ENCODE data around the gene MYH16. TPM values are rescaled to one million over a fixed set of nuclear protein-coding genes. Genes with fewer than 3 reads are reported as not detected.
A peak's percentile ranks its signal among the peaks of the same experiment; 100 is the strongest.
"Not testable (repeated sequence)": the region's sequence is repeated elsewhere in the genome, so short reads cannot be mapped to it uniquely, and the experiment has no call there.

The MYH16 gene
- total RNA-seq, 2 experiments from 2014 or later, result not detected

DNA sequence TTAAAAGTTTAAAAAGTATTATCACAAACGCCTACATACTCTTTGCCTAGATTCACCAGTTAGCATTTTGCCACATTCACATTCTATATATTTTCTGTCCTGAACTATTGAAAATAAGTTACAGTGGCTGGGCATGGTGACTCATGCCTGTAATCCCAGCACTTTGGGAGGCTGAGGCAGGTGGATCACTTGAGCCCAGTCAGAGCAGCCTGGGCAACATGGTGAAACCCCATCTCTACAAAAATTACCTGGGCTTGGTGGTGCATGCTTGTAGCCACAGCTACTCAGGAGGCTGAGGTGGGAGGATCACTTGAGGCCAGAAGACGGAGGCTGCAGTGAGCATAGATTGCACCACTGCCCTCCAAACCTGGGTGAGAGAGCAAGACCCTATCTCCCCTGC lies 58.4 kb downstream of the MYH16 start:
- Mint-ChIP-seq H3K36me3 (peaks cover 38% of the 10 kb centered on the region), H3K27ac (peak overlapping the region; percentile 94), H3K4me3 (no peak overlapping the region), H3K4me1 (peaks cover 39% of the 10 kb centered on the region), H3K9me3 (no peaks in the 10 kb centered on the region), H3K27me3 (no peaks in the 10 kb centered on the region)
- no peak for DNase-seq

DNA sequence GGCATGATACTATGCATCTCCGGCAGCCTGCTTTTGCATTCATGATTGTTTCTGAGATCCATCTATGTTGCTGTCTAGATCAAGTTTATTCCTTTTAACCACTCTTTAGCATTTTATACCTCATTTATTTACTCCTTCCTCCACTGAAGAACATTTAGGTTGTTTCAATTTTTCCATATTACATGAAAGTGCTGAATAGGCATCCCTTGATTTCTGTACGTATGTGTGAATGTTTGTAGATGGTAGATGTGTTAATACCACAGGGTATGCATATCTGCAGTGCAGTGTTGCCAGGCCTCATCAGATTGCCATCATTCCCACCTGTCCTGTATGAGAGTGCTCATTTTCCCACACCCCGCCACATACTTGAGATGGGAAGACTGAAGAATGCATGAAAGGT lies 67.0 kb downstream of the MYH16 start:
- no peaks in the 10 kb centered on the region for H3K27me3 Mint-ChIP-seq
- peaks cover 15% of the 10 kb centered on the region for H3K36me3 Mint-ChIP-seq
- H3K9me3 Mint-ChIP-seq, result no peaks in the 10 kb centered on the region
- H3K4me1 Mint-ChIP-seq, result peaks cover 4% of the 10 kb centered on the region
- H3K4me3 Mint-ChIP-seq, result no peak overlapping the region
- H3K27ac Mint-ChIP-seq, result peak overlapping the region; percentile 47
- no peak for DNase-seq

DNA sequence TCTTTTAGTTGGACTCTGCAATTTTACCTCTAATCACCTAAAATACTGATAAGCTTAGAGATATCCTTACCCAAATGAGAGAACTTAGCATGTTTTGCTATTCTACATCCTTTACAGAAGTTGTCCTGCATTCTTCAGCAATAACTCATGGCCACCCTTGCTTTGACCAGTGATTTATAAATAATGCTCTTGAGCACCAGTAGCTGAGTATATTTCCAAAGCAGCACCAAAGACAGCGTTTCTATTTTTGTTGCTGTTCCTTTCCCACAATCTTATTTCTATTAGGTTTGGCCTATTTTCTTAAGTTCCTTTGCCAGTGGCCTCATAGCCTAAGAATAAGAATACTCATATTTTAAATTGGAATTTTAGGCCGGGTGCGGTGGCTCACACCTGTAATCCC lies 68.0 kb downstream of the MYH16 start:
- no peaks in the 10 kb centered on the region for H3K9me3 Mint-ChIP-seq
- H3K36me3 Mint-ChIP-seq, result peaks cover 11% of the 10 kb centered on the region
- no peak for DNase-seq
- H3K27me3 Mint-ChIP-seq, result no peaks in the 10 kb centered on the region
- H3K27ac Mint-ChIP-seq, result no peak overlapping the region
- no peak overlapping the region for H3K4me3 Mint-ChIP-seq
- H3K4me1 Mint-ChIP-seq, result peaks cover 4% of the 10 kb centered on the region

DNA sequence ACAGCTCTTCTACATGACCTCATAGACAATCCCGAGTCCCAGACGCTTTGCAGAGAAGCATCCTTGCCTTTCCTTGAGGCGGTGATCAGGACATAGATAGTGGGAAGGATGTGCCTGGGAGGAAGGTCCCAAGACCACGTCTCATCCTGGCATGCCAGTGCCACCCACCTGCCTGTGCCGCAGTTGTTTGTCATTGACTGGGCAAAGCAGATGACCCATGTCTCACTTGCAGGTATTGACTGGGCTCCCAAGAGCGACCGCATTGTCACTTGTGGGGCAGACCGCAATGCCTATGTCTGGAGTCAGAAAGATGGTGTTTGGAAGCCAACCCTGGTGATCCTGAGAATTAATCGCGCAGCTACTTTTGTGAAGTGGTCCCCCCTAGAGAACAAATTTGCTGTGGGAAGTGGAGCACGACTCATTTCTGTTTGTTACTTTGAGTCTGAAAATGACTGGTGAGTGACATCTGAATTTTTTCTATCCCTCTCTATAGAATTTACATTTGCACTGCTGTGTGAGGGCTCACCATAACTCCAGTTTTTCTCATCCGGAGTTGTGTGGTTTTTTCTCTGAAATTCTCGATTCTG lies 71.5 kb downstream of the MYH16 start:
- peaks cover 12% of the 10 kb centered on the region for H3K36me3 Mint-ChIP-seq
- DNase-seq, result no peak
- no peak overlapping the region for H3K27ac Mint-ChIP-seq
- no peaks in the 10 kb centered on the region for H3K9me3 Mint-ChIP-seq
- no peak overlapping the region for H3K4me3 Mint-ChIP-seq
- H3K27me3 Mint-ChIP-seq, result no peaks in the 10 kb centered on the region
- peaks cover 4% of the 10 kb centered on the region for H3K4me1 Mint-ChIP-seq

DNA sequence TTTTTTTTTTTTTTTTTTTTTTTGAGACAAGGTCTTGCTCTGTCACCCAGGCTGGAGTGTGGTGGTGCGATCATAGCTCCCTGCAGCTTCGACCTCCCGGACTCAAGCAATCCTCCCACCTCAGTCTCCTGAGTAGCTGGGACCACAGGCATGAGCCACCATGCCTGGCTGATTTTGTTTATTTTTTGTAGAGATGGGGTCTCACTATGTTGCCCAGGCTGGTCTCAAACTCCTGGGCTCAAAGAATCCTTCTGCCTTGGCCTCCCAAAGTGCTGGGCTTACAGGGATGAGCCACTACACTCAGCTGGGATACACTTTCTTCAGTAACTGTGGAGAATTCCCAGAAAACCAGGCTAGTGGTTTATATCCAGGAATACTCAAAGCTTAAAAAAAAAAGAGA lies 78.0 kb downstream of the MYH16 start:
- H3K4me3 Mint-ChIP-seq, H3K27me3 Mint-ChIP-seq, H3K9me3 Mint-ChIP-seq, H3K36me3 Mint-ChIP-seq, H3K27ac Mint-ChIP-seq, H3K4me1 Mint-ChIP-seq, DNase-seq: not testable (repeated sequence)

DNA sequence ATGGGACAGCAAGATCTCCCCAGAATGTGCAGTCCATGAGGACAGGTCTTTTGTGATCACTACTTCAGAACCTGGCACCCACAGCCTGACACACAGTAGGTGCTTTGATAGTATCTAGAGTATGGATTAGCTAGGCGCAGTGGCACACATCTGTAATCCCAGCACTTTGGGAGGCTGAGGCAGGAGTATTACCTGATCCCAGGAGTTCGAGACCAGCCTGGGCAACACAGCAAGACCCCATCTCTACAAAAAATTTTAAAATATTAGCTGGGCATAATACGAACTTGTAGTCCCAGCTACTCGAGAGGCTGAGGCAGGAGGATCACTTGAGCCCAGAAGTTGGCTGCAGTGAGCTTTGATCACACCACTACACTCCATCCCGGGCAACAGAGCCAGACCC lies 79.6 kb downstream of the MYH16 start:
- H3K27me3 Mint-ChIP-seq, result no peaks in the 10 kb centered on the region
- H3K4me3 Mint-ChIP-seq, result no peak overlapping the region
- DNase-seq, result no peak
- no peak overlapping the region for H3K27ac Mint-ChIP-seq
- H3K4me1 Mint-ChIP-seq, result no peaks in the 10 kb centered on the region
- peaks cover 11% of the 10 kb centered on the region for H3K36me3 Mint-ChIP-seq
- no peaks in the 10 kb centered on the region for H3K9me3 Mint-ChIP-seq

DNA sequence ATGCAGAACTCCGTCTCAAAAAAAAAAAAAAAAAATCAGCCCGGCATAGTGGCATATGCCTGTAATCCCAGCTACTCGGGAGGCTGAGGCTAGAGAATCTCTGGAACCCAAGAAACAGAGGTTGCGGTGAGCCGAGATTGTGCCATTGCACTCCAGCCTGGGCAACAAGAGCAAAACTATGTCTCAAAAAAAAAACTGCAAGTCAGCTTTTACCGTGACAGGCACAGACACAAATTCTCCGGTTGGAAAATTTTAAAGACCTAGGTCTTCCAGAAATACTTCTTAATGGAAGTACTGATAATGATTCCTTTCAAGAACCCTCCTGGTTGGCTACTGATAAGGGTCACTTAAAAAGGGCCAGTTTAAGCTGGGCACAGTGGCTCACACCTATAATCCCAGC lies 82.5 kb downstream of the MYH16 start:
- no peak for DNase-seq
- Mint-ChIP-seq H3K4me3 (no peak overlapping the region), H3K27ac (no peak overlapping the region), H3K36me3 (peaks cover 12% of the 10 kb centered on the region), H3K4me1 (no peaks in the 10 kb centered on the region), H3K27me3 (no peaks in the 10 kb centered on the region), H3K9me3 (no peaks in the 10 kb centered on the region)

DNA sequence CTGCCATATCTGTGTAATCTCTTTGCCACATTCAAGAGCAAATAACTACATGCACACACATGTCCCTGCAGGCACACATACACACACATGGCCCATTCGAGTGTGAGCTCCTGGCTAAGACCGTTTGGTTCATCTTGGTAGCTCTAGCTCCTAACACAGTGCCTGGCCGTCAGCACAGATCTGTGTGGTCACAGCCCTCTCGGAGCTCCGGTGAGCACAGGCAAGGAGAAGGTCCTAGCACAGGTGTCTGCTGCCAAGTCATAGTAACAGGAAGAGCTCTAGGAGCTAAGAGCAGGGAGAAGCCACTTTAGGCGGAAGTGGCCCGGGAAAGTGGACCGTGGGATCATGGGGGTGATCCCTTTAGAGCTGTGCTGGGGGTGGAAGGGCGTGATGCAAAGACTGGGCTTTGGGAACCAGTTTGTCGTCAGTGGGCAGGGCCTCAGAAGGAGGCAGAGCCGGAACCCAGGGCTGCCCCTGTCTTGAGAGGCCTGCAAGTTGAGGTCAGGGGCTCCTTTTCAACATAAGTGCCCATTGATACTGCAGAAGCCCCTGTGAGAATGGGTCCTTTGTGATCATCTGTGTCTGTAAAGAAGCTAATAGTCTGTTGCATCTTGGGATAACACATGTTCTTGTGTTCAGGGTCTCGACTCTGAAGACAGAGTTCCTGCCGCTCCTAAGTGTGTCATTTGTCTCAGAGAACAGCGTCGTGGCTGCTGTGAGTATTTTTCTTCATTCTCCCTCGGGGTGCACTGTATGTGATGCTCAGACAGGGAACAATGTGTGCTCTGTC lies 85.3 kb downstream of the MYH16 start:
- Mint-ChIP-seq H3K4me1 (peaks cover 4% of the 10 kb centered on the region), H3K4me3 (no peak overlapping the region), H3K36me3 (peaks cover 10% of the 10 kb centered on the region), H3K27ac (no peak overlapping the region), H3K9me3 (no peaks in the 10 kb centered on the region), H3K27me3 (no peaks in the 10 kb centered on the region)
- DNase-seq, result no peak

DNA sequence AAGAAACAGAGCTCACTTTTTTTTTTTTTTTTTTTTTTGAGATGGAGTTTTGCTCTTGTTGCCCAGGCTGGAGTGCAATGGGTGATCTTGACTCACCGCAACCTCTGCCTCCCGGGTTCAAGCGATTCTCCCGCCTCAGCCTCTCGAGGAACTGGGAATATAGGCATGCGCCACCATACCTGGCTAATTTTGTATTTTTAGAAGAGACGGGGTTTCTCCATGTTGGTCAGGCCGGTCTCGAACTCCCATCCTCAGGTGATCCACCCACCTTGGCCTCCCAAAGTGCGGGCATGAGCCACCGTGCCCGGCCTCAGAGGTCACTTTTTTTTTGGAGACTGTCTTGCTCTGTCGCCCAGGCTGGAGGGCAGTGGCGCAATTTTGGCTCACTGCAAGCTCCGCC lies 85.9 kb downstream of the MYH16 start:
- not testable (repeated sequence) for H3K9me3 Mint-ChIP-seq, H3K4me1 Mint-ChIP-seq, H3K27me3 Mint-ChIP-seq, H3K27ac Mint-ChIP-seq, H3K4me3 Mint-ChIP-seq, DNase-seq
- peaks cover 10% of the 10 kb centered on the region for H3K36me3 Mint-ChIP-seq

DNA sequence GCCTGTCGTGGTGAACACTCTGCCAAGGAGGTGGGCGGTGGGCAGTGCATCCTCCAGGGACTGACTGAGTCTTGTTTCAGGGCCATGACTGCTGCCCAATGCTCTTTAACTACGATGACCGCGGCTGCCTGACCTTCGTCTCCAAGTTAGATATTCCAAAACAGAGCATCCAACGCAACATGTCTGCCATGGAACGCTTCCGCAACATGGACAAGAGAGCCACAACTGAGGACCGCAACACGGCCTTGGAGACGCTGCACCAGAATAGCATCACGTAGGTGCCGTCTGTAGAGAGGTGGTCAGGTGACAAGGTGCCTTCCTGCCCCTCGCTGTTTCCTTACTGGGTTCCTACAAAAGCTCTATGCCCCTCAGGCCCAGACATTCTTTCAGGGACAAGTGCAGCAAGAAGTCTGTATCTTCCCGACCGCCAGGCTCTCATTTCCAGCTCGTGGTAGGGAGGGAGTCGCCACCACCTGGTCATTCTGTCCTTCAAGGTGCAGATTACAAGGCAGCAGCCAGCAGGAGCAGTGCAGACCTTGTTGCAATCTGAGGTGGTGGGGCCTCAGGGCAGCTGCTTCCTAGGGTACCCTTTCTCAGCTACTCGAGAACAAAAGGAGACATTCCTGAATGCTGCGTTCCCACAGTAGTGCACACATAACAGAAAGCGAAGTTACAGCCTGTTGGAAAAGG lies 87.0 kb downstream of the MYH16 start:
- Mint-ChIP-seq H3K27me3 (no peaks in the 10 kb centered on the region), H3K36me3 (peaks cover 13% of the 10 kb centered on the region), H3K27ac (no peak overlapping the region)

More for the DNA sequence above, 87.0 kb downstream of the MYH16 start:
- Mint-ChIP-seq H3K9me3 (no peaks in the 10 kb centered on the region), H3K4me3 (no peak overlapping the region), H3K4me1 (peaks cover 4% of the 10 kb centered on the region)
- no peak for DNase-seq

Other genes starting within 250 kb of the MYH16 start
- 10 to 100 TPM; 12.3 TPM for gene SMURF1, start 128.7 kb upstream of the MYH16 start, total RNA-seq
- gene KPNA7, start 64.7 kb upstream of the MYH16 start, total RNA-seq, result not detected
- gene ARPC1A, start 53.1 kb downstream of the MYH16 start, total RNA-seq, result 10 to 100 TPM; 55.0 to 55.9 TPM
- gene ARPC1B, start 101.9 kb downstream of the MYH16 start, total RNA-seq, result 100 to 1,000 TPM; 256 to 258 TPM
- 100 to 1,000 TPM; 201 to 214 TPM for gene PDAP1, start 135.8 kb downstream of the MYH16 start, total RNA-seq
- 100 to 1,000 TPM; 156 to 162 TPM for gene BUD31, start 136.1 kb downstream of the MYH16 start, total RNA-seq
- 1 to 10 TPM; 5.9 to 9.1 TPM for gene PTCD1, start 166.0 kb downstream of the MYH16 start, total RNA-seq
- gene CPSF4, start 166.1 kb downstream of the MYH16 start, total RNA-seq, result 10 to 100 TPM; 70.0 to 70.1 TPM
- 100 to 1,000 TPM; 457 to 476 TPM for gene ATP5MF, start 193.3 kb downstream of the MYH16 start, total RNA-seq
- gene ZNF789, start 200.1 kb downstream of the MYH16 start, total RNA-seq, result 10 to 100 TPM; 12.6 to 14.8 TPM
- gene ZNF394, start 227.4 kb downstream of the MYH16 start, total RNA-seq, result 10 to 100 TPM; 26.1 to 27.5 TPM
- gene ZKSCAN5, start 231.8 kb downstream of the MYH16 start, total RNA-seq, result 1 to 10 TPM; 8.0 to 8.3 TPM